Activated naive CD8-positive, alpha-beta T cell treated with anti-CD3 and anti-CD28 coated beads, Interleukin-2, amount 10 ng/mL, durations not matched to agents 7 days and 5 days (primary cell): Measurements from ENCODE around the gene CX3CL1. TPM values are rescaled to one million over a fixed set of nuclear protein-coding genes. Genes with fewer than 3 reads are reported as not detected.

Experiments
- ATAC-seq: fragments of 150-1000 bp; cut with Tn5 transposase; one replicate; pipeline ENCODE4 v1.10.0; 2021; ENCODE audit warnings: low read depth, moderate library complexity
- POLR2A ChIA-PET: fragments of 350-600 bp; sonication (Branson Sonifier 250); formaldehyde crosslinking; loops from one replicate; lab custom pipeline; 2021; ENCODE audit warnings: antibody characterized with exemption; lab: Charles Lee
- DNase-seq: peaks from one replicate; pipeline ENCODE4 v3.0.0; 2021
- H3K27ac Mint-ChIP-seq: one replicate; pipeline ENCODE4 v1.8.0; 2022; ENCODE audit warnings: mild to moderate bottlenecking, mixed read lengths
- H3K27me3 Mint-ChIP-seq: one replicate; pipeline ENCODE4 v1.8.0; 2022; ENCODE audit warnings: mild to moderate bottlenecking, moderate library complexity, mixed read lengths
- H3K36me3 Mint-ChIP-seq: one replicate; pipeline ENCODE4 v1.8.0; 2021; ENCODE audit warnings: mild to moderate bottlenecking, mixed read lengths
- H3K4me1 Mint-ChIP-seq: one replicate; pipeline ENCODE4 v1.8.0; 2021; ENCODE audit warnings: mixed read lengths
- H3K4me3 Mint-ChIP-seq: one replicate; pipeline ENCODE4 v1.8.0; 2022; ENCODE audit warnings: mild to moderate bottlenecking, moderate library complexity, mixed read lengths
- H3K9me3 Mint-ChIP-seq: one replicate; pipeline ENCODE4 v1.8.0; 2021; ENCODE audit warnings: mixed read lengths
- total RNA-seq, 2 experiments: library from RNA; stranded (reverse); gene quantifications; one replicate each; pipeline ENCODE4 v1.2.3, GENCODE V29; 2021

The CX3CL1 gene
- total RNA-seq, 2 experiments from 2014 or later: not detected

DNA sequence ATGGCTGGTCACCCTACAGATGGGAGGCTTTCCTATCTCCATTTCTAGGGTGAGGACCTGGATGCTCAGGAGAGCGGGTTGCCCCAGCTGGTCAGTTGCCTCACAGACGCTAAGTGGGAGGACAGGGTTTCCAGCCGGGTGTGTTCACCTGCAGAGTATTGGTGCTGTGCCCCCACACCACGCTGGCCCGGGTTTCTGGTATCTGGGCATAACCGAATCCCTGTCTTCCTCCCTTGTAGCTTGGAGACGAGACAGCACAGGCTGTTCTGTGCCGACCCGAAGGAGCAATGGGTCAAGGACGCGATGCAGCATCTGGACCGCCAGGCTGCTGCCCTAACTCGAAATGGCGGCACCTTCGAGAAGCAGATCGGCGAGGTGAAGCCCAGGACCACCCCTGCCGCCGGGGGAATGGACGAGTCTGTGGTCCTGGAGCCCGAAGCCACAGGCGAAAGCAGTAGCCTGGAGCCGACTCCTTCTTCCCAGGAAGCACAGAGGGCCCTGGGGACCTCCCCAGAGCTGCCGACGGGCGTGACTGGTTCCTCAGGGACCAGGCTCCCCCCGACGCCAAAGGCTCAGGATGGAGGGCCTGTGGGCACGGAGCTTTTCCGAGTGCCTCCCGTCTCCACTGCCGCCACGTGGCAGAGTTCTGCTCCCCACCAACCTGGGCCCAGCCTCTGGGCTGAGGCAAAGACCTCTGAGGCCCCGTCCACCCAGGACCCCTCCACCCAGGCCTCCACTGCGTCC is 9.7 kb downstream of the CX3CL1 start:
- Mint-ChIP-seq H3K27ac (no peak overlapping the region), H3K36me3 (no peaks in the 10 kb centered on the region), H3K27me3 (no peaks in the 10 kb centered on the region), H3K9me3 (no peaks in the 10 kb centered on the region), H3K4me3 (no peak overlapping the region), H3K4me1 (peaks cover 14% of the 10 kb centered on the region)
- DNase-seq (no peak), ATAC-seq (no peak)
- POLR2A ChIA-PET: no interaction called here

- POLR2A ChIA-PET: no interaction called here
- Mint-ChIP-seq H3K27ac (no peak overlapping the region), H3K27me3 (peaks cover 2% of the 10 kb centered on the region), H3K9me3 (no peaks in the 10 kb centered on the region), H3K4me3 (no peak overlapping the region), H3K36me3 (no peaks in the 10 kb centered on the region), H3K4me1 (peaks cover 9% of the 10 kb centered on the region)
- peak; percentile 16 for ATAC-seq
- DNase-seq: no peak
Observed at GRCh38 chr16:57382535-57383275, 10.4 kb downstream of the CX3CL1 start.

- peaks cover 5% of the 10 kb centered on the region for H3K4me1 Mint-ChIP-seq
- no peaks in the 10 kb centered on the region for H3K9me3 Mint-ChIP-seq
- H3K27ac Mint-ChIP-seq: no peak overlapping the region
- ATAC-seq: no peak
- no peaks in the 10 kb centered on the region for H3K36me3 Mint-ChIP-seq
- POLR2A ChIA-PET: no interaction called here
- no peak for DNase-seq
- peaks cover 2% of the 10 kb centered on the region for H3K27me3 Mint-ChIP-seq
- H3K4me3 Mint-ChIP-seq: no peak overlapping the region
Observed at GRCh38 chr16:57383276-57384247, 11.3 kb downstream of the CX3CL1 start.

DNA sequence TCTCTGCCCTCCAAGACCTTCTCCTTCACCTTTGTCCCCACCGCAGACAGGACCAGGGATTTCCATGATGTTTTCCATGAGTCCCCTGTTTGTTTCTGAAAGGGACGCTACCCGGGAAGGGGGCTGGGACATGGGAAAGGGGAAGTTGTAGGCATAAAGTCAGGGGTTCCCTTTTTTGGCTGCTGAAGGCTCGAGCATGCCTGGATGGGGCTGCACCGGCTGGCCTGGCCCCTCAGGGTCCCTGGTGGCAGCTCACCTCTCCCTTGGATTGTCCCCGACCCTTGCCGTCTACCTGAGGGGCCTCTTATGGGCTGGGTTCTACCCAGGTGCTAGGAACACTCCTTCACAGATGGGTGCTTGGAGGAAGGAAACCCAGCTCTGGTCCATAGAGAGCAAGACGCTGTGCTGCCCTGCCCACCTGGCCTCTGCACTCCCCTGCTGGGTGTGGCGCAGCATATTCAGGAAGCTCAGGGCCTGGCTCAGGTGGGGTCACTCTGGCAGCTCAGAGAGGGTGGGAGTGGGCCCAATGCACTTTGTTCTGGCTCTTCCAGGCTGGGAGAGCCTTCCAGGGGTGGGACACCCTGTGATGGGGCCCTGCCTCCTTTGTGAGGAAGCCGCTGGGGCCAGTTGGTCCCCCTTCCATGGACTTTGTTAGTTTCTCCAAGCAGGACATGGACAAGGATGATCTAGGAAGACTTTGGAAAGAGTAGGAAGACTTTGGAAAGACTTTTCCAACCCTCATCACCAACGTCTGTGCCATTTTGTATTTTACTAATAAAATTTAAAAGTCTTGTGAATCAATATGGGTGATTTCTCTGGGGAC is 12.2 kb downstream of the CX3CL1 start:
- no peak overlapping the region for H3K4me3 Mint-ChIP-seq
- H3K9me3 Mint-ChIP-seq: peaks cover 1% of the 10 kb centered on the region
- ATAC-seq (no peak), DNase-seq (no peak)
- H3K27ac Mint-ChIP-seq: no peak overlapping the region
- H3K27me3 Mint-ChIP-seq: peaks cover 2% of the 10 kb centered on the region
- POLR2A ChIA-PET: no interaction called here
- no peaks in the 10 kb centered on the region for H3K36me3 Mint-ChIP-seq
- peaks cover 5% of the 10 kb centered on the region for H3K4me1 Mint-ChIP-seq

GRCh38 chr16:57385083-57385482 is 12.8 kb downstream of the CX3CL1 start:
- peaks cover 3% of the 10 kb centered on the region for H3K27me3 Mint-ChIP-seq
- H3K27ac Mint-ChIP-seq: no peak overlapping the region
- no peaks in the 10 kb centered on the region for H3K36me3 Mint-ChIP-seq
- POLR2A ChIA-PET: no interaction called here
- H3K9me3 Mint-ChIP-seq: peaks cover 1% of the 10 kb centered on the region
- DNase-seq (no peak), ATAC-seq (no peak)
- no peak overlapping the region for H3K4me3 Mint-ChIP-seq
- H3K4me1 Mint-ChIP-seq: peaks cover 5% of the 10 kb centered on the region

GRCh38 chr16:57386381-57386951 is 14.2 kb downstream of the CX3CL1 start:
- no peak for ATAC-seq
- Mint-ChIP-seq H3K27ac (peak overlapping the region; percentile 17), H3K27me3 (peaks cover 6% of the 10 kb centered on the region), H3K4me1 (peaks cover 5% of the 10 kb centered on the region), H3K4me3 (no peak overlapping the region), H3K9me3 (peaks cover 1% of the 10 kb centered on the region), H3K36me3 (no peaks in the 10 kb centered on the region)
- POLR2A ChIA-PET: interaction anchor here (0.7 kb wide), 1 partner anchor 168 kb away, joined by 3 read pairs; no protein-coding TSS in a partner anchor
- DNase-seq: no peak

DNA sequence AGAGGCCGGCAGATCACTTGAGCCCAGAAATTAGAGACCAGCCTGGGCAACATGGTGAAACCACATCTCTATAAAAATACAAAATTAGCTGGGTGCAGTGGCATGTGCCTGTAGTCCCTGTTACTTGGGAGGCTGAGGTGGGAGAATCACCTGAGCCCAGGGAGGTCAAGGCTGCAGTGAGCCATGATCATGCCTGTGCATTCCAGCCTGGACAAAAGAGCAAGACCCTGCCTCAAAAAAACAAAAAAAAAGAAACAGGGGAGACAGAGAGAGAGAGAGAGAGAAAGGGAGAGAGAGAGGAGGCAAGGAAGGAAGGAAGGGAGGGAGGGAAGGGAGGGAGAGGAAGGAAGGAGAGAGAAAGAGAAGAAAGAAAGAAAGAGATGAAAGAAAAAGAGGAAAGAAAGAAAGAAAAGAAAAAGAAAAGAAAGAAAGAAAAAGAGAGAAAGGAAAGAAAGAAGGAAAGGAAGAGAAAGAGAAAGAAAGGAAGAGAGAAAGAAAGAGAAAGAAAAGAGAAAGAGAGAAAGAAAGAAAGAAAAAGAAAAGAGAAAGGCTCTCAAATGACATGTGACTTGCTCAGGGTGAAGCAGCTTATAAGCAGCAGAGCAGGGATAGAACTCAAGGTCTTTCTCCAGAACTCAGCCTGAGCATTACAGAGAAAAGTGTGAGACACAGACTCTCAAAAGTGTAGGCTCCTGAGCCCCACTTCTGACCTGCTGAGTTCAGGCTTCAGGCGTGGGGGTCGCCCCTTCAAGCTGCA is 15.5 kb downstream of the CX3CL1 start:
- no peak overlapping the region for H3K27ac Mint-ChIP-seq
- H3K4me1 Mint-ChIP-seq: peaks cover 5% of the 10 kb centered on the region
- H3K36me3 Mint-ChIP-seq: no peaks in the 10 kb centered on the region
- H3K4me3 Mint-ChIP-seq: no peak overlapping the region
- POLR2A ChIA-PET: no interaction called here
- H3K9me3 Mint-ChIP-seq: peaks cover 1% of the 10 kb centered on the region
- H3K27me3 Mint-ChIP-seq: peaks cover 12% of the 10 kb centered on the region
- ATAC-seq (no peak), DNase-seq (no peak)

DNA sequence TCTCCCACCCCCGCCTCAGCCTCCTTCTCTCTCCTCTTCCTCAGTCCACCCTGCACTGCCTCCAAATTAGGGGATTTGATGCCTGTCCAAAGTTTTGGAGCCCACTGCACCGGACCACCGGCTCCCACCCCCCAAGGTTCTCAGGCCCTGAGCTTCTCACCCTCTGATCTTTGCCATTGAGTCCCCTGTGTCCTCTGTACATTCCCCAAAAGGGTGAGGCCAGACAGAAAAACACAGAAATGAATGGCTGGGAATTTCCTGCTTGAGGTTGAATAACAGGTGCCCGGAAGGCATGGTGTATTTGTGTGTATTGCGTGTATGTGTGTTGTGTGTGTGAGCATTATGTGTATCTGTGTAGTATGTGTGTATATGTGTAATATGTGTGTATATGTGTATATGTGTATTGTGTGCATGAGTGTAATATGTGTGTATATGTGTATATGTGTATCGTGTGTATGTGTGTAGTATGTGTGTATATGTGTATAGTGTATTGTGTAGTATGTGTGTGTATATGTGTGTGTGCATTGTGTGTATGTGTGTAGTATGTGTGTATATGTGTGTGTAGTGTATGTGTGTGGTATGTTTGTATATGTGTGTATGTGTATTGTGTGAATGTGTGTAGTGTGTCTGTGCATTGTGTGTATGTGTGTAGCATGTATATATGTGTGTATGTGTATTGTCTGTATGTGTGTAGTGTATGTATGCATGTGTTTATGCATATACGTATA is 16.2 kb downstream of the CX3CL1 start:
- no peak overlapping the region for H3K27ac Mint-ChIP-seq
- POLR2A ChIA-PET: no interaction called here
- H3K4me1 Mint-ChIP-seq: peaks cover 5% of the 10 kb centered on the region
- no peaks in the 10 kb centered on the region for H3K36me3 Mint-ChIP-seq
- DNase-seq (no peak), ATAC-seq (no peak)
- H3K4me3 Mint-ChIP-seq: no peak overlapping the region
- peaks cover 1% of the 10 kb centered on the region for H3K9me3 Mint-ChIP-seq
- H3K27me3 Mint-ChIP-seq: peaks cover 12% of the 10 kb centered on the region

DNA sequence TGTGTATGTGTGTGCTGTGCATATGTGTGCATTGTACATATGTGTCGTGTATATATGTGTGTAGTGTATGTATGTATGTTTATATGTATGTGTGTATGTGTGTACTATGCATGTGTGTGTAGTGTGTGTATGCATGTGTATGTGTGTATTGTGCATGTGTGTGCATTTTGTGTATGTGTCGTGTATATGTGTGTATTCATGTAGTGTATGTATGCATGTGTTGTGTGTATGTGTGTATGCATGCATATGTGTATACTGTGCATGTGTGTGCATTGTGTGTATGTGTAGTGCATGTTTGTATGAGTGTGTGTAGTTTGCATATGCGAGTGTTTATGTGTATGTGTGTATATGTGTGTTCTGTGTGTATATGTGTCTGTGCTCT is 16.8 kb downstream of the CX3CL1 start:
- H3K4me1 Mint-ChIP-seq: peaks cover 5% of the 10 kb centered on the region
- ATAC-seq: no peak
- H3K27me3 Mint-ChIP-seq: peaks cover 12% of the 10 kb centered on the region

DNA sequence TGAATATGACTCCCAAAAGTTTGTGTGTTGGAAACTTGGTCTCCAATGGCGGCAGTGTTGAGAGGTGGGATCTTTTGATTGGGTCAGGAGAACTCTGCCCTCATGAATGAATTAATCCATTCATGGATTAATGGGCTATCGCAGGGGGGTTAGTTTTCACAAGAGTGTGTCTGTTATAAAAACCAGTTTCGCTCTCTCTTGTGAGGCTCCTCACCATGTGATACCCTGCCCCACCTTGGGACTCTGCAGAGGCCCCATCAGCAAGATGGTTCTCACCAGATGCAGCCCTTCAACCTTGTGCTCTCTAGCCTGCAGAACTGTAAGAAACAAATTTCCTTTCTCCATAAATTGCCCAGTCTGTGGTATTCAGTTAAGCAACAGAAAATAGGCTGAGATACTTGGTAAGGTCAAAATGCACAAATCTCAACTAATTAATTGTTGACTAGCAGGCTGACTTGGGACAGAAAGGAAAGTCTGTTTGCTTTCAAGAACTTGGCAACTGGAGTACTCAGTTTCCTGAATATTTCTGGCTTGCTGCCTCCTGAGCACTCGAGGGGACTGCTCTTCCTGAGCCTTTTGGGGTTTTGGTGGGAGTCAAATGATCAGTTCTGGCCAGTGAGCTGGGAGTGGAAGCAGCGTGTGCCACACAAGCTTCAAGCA is 18.5 kb downstream of the CX3CL1 start:
- POLR2A ChIA-PET: no interaction called here
- H3K27me3 Mint-ChIP-seq: peaks cover 12% of the 10 kb centered on the region
- H3K4me3 Mint-ChIP-seq: no peak overlapping the region
- ATAC-seq (no peak), DNase-seq (no peak)
- no peaks in the 10 kb centered on the region for H3K36me3 Mint-ChIP-seq
- H3K4me1 Mint-ChIP-seq: peaks cover 2% of the 10 kb centered on the region
- no peak overlapping the region for H3K27ac Mint-ChIP-seq
- peaks cover 1% of the 10 kb centered on the region for H3K9me3 Mint-ChIP-seq

More for the DNA sequence above, 16.8 kb downstream of the CX3CL1 start:
- Mint-ChIP-seq H3K36me3 (no peaks in the 10 kb centered on the region), H3K27ac (no peak overlapping the region), H3K9me3 (peaks cover 1% of the 10 kb centered on the region), H3K4me3 (no peak overlapping the region)
- POLR2A ChIA-PET: no interaction called here
- no peak for DNase-seq

GRCh38 chr16:57391300-57391699 is 19.0 kb downstream of the CX3CL1 start:
- Mint-ChIP-seq H3K9me3 (peaks cover 1% of the 10 kb centered on the region), H3K36me3 (no peaks in the 10 kb centered on the region), H3K4me1 (peaks cover 2% of the 10 kb centered on the region), H3K27me3 (peaks cover 12% of the 10 kb centered on the region), H3K27ac (no peak overlapping the region), H3K4me3 (no peak overlapping the region)
- DNase-seq: no peak
- no peak for ATAC-seq
- POLR2A ChIA-PET: interaction anchor here (0.6 kb wide), 1 partner anchor 11 kb away, joined by 6 read pairs; no protein-coding TSS in a partner anchor
